ENCODE data around the gene SLX4IP. TPM values are rescaled to one million over a fixed set of nuclear protein-coding genes. Genes with fewer than 3 reads are reported as not detected.
A peak's percentile ranks its signal among the peaks of the same experiment; 100 is the strongest.

Gene SLX4IP
- total and polyA plus RNA-seq, 2 of the 13 experiments (the other 11 are each of a cell fraction or from before 2014, with no cell fraction given): 3.6 to 7.3 TPM

GRCh38 chr20:10672624-10673127 lies 237.6 kb downstream of the SLX4IP start (continued):
- TF ChIP-seq PLSCR1 (CRISPR knock-in tag; IDR thresholded peaks at IDR 0.05; ENCODE audit: borderline replicate concordance) (no peak), HOXA3 (CRISPR knock-in tag; IDR thresholded peaks at IDR 0.05) (no peak; the same call in none of the 2 replicates), RFX1 (IDR thresholded peaks at IDR 0.05) (no peak), ZNF766 (CRISPR knock-in tag; IDR thresholded peaks at IDR 0.05; ENCODE audit: borderline replicate concordance) (no peak), SP2 (CRISPR knock-in tag; IDR thresholded peaks at IDR 0.05) (no peak), ZKSCAN8 (CRISPR knock-in tag; IDR thresholded peaks at IDR 0.05; ENCODE audit: borderline replicate concordance) (no peak), ZNF10 (CRISPR knock-in tag; IDR thresholded peaks at IDR 0.05; ENCODE audit: borderline replicate concordance, low read depth) (no peak), KLF12 (CRISPR knock-in tag; IDR thresholded peaks at IDR 0.05; ENCODE audit: borderline replicate concordance) (no peak), RBFOX2 (IDR thresholded peaks at IDR 0.05; ENCODE audit: low read depth, low read length) (peak; percentile 4; the same call in 1 of the 2 replicates), ZBTB10 (CRISPR knock-in tag; IDR thresholded peaks at IDR 0.05; ENCODE audit: borderline replicate concordance) (no peak), U2AF1 (optimal IDR thresholded peaks at IDR 0.05; ENCODE audit: low read depth, low read length) (peak; percentile 29), RFXAP (CRISPR knock-in tag; IDR thresholded peaks at IDR 0.05; ENCODE audit: borderline replicate concordance) (no peak; the same call in 1 of the 2 replicates), ZNF256 (CRISPR knock-in tag; conservative IDR thresholded peaks at IDR 0.05) (no peak; the same call in 1 of the 2 replicates), ATF2 (CRISPR knock-in tag; IDR thresholded peaks at IDR 0.05) (no peak), ZNF331 (CRISPR knock-in tag; IDR thresholded peaks at IDR 0.05) (no peak; the same call in 1 of the 2 replicates), ZNF431 (CRISPR knock-in tag; IDR thresholded peaks at IDR 0.05; ENCODE audit: borderline replicate concordance, low read depth) (no peak), ZNF776 (CRISPR knock-in tag; IDR thresholded peaks at IDR 0.05) (no peak), HDAC2 (CRISPR knock-in tag; IDR thresholded peaks at IDR 0.05) (no peak), SOX6 (IDR thresholded peaks at IDR 0.05) (no peak), SOX6 (CRISPR knock-in tag; IDR thresholded peaks at IDR 0.05) (peak; percentile 31), ETV5 (CRISPR knock-in tag; IDR thresholded peaks at IDR 0.05; ENCODE audit: borderline replicate concordance) (0 out of 2 replicates have a peak, but pooled peaks have one; percentile 7), ZNF549 (CRISPR knock-in tag; IDR thresholded peaks at IDR 0.05) (peak; percentile 70; the same call in 1 of the 2 replicates), ZNF737 (CRISPR knock-in tag; IDR thresholded peaks at IDR 0.05; ENCODE audit: borderline replicate concordance) (0 out of 2 replicates have a peak, but pooled peaks have one; percentile 83), STAT5B (CRISPR knock-in tag; IDR thresholded peaks at IDR 0.05) (no peak), ZNF24 (IDR thresholded peaks at IDR 0.05) (no peak), SRF (IDR thresholded peaks at IDR 0.05; ENCODE audit: low read depth, low read length) (no peak)
- TF ChIP-seq, protein P1, sequence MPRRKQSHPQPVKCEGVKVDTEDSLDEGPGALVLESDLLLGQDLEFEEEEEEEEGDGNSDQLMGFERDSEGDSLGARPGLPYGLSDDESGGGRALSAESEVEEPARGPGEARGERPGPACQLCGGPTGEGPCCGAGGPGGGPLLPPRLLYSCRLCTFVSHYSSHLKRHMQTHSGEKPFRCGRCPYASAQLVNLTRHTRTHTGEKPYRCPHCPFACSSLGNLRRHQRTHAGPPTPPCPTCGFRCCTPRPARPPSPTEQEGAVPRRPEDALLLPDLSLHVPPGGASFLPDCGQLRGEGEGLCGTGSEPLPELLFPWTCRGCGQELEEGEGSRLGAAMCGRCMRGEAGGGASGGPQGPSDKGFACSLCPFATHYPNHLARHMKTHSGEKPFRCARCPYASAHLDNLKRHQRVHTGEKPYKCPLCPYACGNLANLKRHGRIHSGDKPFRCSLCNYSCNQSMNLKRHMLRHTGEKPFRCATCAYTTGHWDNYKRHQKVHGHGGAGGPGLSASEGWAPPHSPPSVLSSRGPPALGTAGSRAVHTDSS (CRISPR knock-in tag; conservative IDR thresholded peaks at IDR 0.05): no peak
